Tibial nerve (tissue), 4 donors: Measurements from ENCODE around the gene VMP1. TPM values are rescaled to one million over a fixed set of nuclear protein-coding genes. Genes with fewer than 3 reads are reported as not detected.

ENCODE experiments used
- DNase-seq, 2 donors: peaks; one replicate each; pipeline ENCODE4 v3.0.0-alpha.2; 2019; ENCODE audit warnings: low spot score in 2 of 2
- H3K27ac ChIP-seq, 4 donors: fragments of 200-600 bp; sonication (generic) in 3 of 4; one replicate each; pipeline ENCODE4 v1.5.1; 2017 to 2019; ENCODE audit warnings: mild to moderate bottlenecking in 1 of 4
- H3K27me3 ChIP-seq, 2 donors: fragments of 200-600 bp; sonication (generic) in 1 of 2; one replicate each; pipeline versions ENCODE4 v1.5.1 to v1.6.0; 2017 to 2019
- H3K36me3 ChIP-seq, 3 donors: fragments of 200-600 bp; sonication (generic); one replicate each; pipeline ENCODE4 v1.5.1; 2018 to 2019
- H3K4me1 ChIP-seq, 4 donors: fragments of 200-600 bp; sonication (generic) in 3 of 4; one replicate each; pipeline ENCODE4 v1.5.1; 2017 to 2019
- H3K4me3 ChIP-seq, 4 donors: fragments of 200-600 bp; sonication (generic) in 3 of 4; one replicate each; pipeline ENCODE4 v1.5.1; 2017 to 2019; ENCODE audit warnings: mild to moderate bottlenecking in 1 of 4, moderate library complexity in 1 of 4
- H3K9me3 ChIP-seq, 4 donors: fragments of 200-600 bp; sonication (generic) in 3 of 4; one replicate each; pipeline ENCODE4 v1.5.1; 2017 to 2019
- CTCF ChIP-seq, 5 experiments: fragments of 200-600 bp in 3 of 5; fragments of 450-650 bp in 2 of 5; sonication (generic) in 3 of 5; IDR thresholded peaks; one replicate each; pipeline ENCODE4 v1.5.1; 2016 to 2019; ENCODE audit warnings: antibody characterized with exemption in 5 of 5, mild to moderate bottlenecking in 3 of 5, moderate library complexity in 2 of 5
- EP300 ChIP-seq, 2 donors: sonication (generic); formaldehyde crosslinking; IDR thresholded peaks; one replicate each; pipeline ENCODE4 v1.6.1; 2017; ENCODE audit warnings: antibody characterized with exemption in 2 of 2, mild to moderate bottlenecking in 1 of 2
- POLR2A ChIP-seq, 2 donors: fragments of 450-650 bp; IDR thresholded peaks; one replicate each; pipeline ENCODE4 v1.6.1; 2017; ENCODE audit warnings: antibody characterized with exemption in 2 of 2, mild to moderate bottlenecking in 2 of 2, moderate library complexity in 2 of 2
- WGBS, 2 donors: methylation state at CpG; one replicate each; pipeline ENCODE4 v1.1.5; 2018; 5-methylcytosine and 5-hydroxymethylcytosine counted together
- total RNA-seq, 4 donors: library from RNA; depleted of rRNA; stranded (reverse); fragments of >200 nt; gene quantifications; one replicate each; pipeline ENCODE4 v1.1.0, GENCODE V29; 2016

Gene VMP1
- total RNA-seq, 4 donors from 2014 or later = 113 to 427 (median 203) TPM

- DNase-seq = no peak
- TF ChIP-seq EP300 (IDR thresholded peaks at IDR 0.05) = no peak
- no peak for TF ChIP-seq CTCF (IDR thresholded peaks at IDR 0.05)
- no peak for TF ChIP-seq POLR2A (IDR thresholded peaks at IDR 0.05)
Measured at GRCh38 chr17:59702304-59702703, 5.2 kb upstream of the VMP1 start.

GRCh38 chr17:59707971-59708430 lies 547 bp downstream of the VMP1 start:
- no peak for TF ChIP-seq CTCF (IDR thresholded peaks at IDR 0.05)
- no peak for TF ChIP-seq EP300 (IDR thresholded peaks at IDR 0.05)
- TF ChIP-seq POLR2A (IDR thresholded peaks at IDR 0.05) = no peak
- WGBS, 2 donors = 1 to 2% methylated on average over 15 of the region's 15 CpGs
- Histone ChIP-seq H3K4me3 (peak overlapping the region; percentile 70 to 87 (median 78)), H3K4me1 (peaks cover 0 to 61% (median 26%) of the 10 kb centered on the region in 4 donors), H3K27me3 (no peaks in the 10 kb centered on the region), H3K9me3 (no peaks in the 10 kb centered on the region), H3K36me3 (peaks cover 0 to 6% (median 0%) of the 10 kb centered on the region in 3 donors), H3K27ac (peak overlapping the region; percentile 76 to 96 (median 92))
- no peak for DNase-seq

More at GRCh38 chr17:59702304-59702703, 5.2 kb upstream of the VMP1 start:
- Histone ChIP-seq H3K9me3 (no peaks in the 10 kb centered on the region), H3K27ac (no peak overlapping the region), H3K36me3 (peaks cover 0 to 45% (median 7%) of the 10 kb centered on the region in 3 donors), H3K4me3 (no peak overlapping the region), H3K4me1 (peaks cover 0 to 32% (median 15%) of the 10 kb centered on the region in 4 donors), H3K27me3 (no peaks in the 10 kb centered on the region)
- WGBS, 2 donors = 91 to 96% methylated on average over 7 of the region's 7 CpGs

- DNase-seq = no peak
- H3K4me3 ChIP-seq = no peak overlapping the region
- no peaks in the 10 kb centered on the region for H3K36me3 ChIP-seq
- no peak overlapping the region for H3K27ac ChIP-seq
- H3K27me3 ChIP-seq = no peaks in the 10 kb centered on the region
- TF ChIP-seq POLR2A (IDR thresholded peaks at IDR 0.05) (no peak), CTCF (IDR thresholded peaks at IDR 0.05) (no peak), EP300 (IDR thresholded peaks at IDR 0.05) (no peak)
- H3K4me1 ChIP-seq = peaks cover 0 to 31% (median 16%) of the 10 kb centered on the region in 4 donors
- H3K9me3 ChIP-seq = no peaks in the 10 kb centered on the region
Measured at GRCh38 chr17:59711936-59712335, 4.5 kb downstream of the VMP1 start.

- Histone ChIP-seq H3K36me3 (no peaks in the 10 kb centered on the region), H3K27ac (no peak overlapping the region), H3K9me3 (no peaks in the 10 kb centered on the region), H3K27me3 (no peaks in the 10 kb centered on the region), H3K4me1 (peaks cover 0 to 31% (median 16%) of the 10 kb centered on the region in 4 donors), H3K4me3 (no peak overlapping the region)
- 88 to 90% methylated on average over 2 of the region's 2 CpGs for WGBS, 2 donors
- DNase-seq = no peak
- TF ChIP-seq POLR2A (IDR thresholded peaks at IDR 0.05) (no peak), CTCF (IDR thresholded peaks at IDR 0.05) (no peak), EP300 (IDR thresholded peaks at IDR 0.05) (no peak)
Measured at GRCh38 chr17:59712862-59713261, 5.4 kb downstream of the VMP1 start.

- H3K27ac ChIP-seq = no peak overlapping the region
- TF ChIP-seq CTCF (IDR thresholded peaks at IDR 0.05) = no peak
- no peak for TF ChIP-seq POLR2A (IDR thresholded peaks at IDR 0.05)
- no peak for TF ChIP-seq EP300 (IDR thresholded peaks at IDR 0.05)
- no peaks in the 10 kb centered on the region for H3K36me3 ChIP-seq
- no peak overlapping the region for H3K4me3 ChIP-seq
- WGBS, 2 donors = 83 to 91% methylated on average over 2 of the region's 2 CpGs
- no peaks in the 10 kb centered on the region for H3K27me3 ChIP-seq
- no peaks in the 10 kb centered on the region for H3K9me3 ChIP-seq
- no peak for DNase-seq
- peaks cover 0 to 29% (median 8%) of the 10 kb centered on the region in 4 donors for H3K4me1 ChIP-seq
Measured at GRCh38 chr17:59714255-59714654, 6.8 kb downstream of the VMP1 start.
